NOMO-1 treated with dmso at 0.1 percent for 144 hours (cell line): ENCODE data around the gene AEBP2.
"Not testable (repeated sequence)": the region's sequence is repeated elsewhere in the genome, so short reads cannot be mapped to it uniquely, and the experiment has no call there.

Experiments
- DNase-seq: peaks from one replicate; lab custom pipeline; 2025; ENCODE audit not compliant: unreplicated experiment; lab: John Stamatoyannopoulos, UW

Gene AEBP2

GRCh38 chr12:19453961-19454360 lies 14.7 kb downstream of the AEBP2 start:
- no peak for DNase-seq

- no peak for DNase-seq
These were observed 15.5 kb downstream of the AEBP2 start for GRCh38 chr12:19454837-19455236.

- no peak for DNase-seq
These were observed 16.9 kb downstream of the AEBP2 start for GRCh38 chr12:19456176-19456575.

- no peak for DNase-seq
These were observed 18.3 kb downstream of the AEBP2 start for GRCh38 chr12:19457561-19457960.

- no peak for DNase-seq
These were observed 19.4 kb downstream of the AEBP2 start for GRCh38 chr12:19458733-19459132.

GRCh38 chr12:19461999-19462398 lies 22.7 kb downstream of the AEBP2 start:
- no peak for DNase-seq

- no peak for DNase-seq
These were observed 23.1 kb downstream of the AEBP2 start for GRCh38 chr12:19462406-19462805.

GRCh38 chr12:19464192-19464580 lies 24.9 kb downstream of the AEBP2 start:
- DNase-seq = no peak

GRCh38 chr12:19465711-19466110 lies 26.4 kb downstream of the AEBP2 start:
- DNase-seq = no peak

- no peak for DNase-seq
These were observed 34.9 kb downstream of the AEBP2 start for GRCh38 chr12:19474147-19474546.

- not testable (repeated sequence) for DNase-seq
These were observed 36.7 kb downstream of the AEBP2 start for GRCh38 chr12:19475884-19476505.

- no peak for DNase-seq
These were observed 37.8 kb downstream of the AEBP2 start for GRCh38 chr12:19477071-19477470.

GRCh38 chr12:19480459-19480858 lies 41.2 kb downstream of the AEBP2 start:
- DNase-seq = no peak

- DNase-seq = no peak
These were observed 42.7 kb downstream of the AEBP2 start for GRCh38 chr12:19482036-19482435.

GRCh38 chr12:19482551-19483109 lies 43.3 kb downstream of the AEBP2 start:
- DNase-seq = no peak

GRCh38 chr12:19483727-19484126 lies 44.4 kb downstream of the AEBP2 start:
- no peak for DNase-seq

GRCh38 chr12:19484738-19485137 lies 45.4 kb downstream of the AEBP2 start:
- no peak for DNase-seq

- DNase-seq = no peak
These were observed 45.9 kb downstream of the AEBP2 start for GRCh38 chr12:19485240-19485639.

- no peak for DNase-seq
These were observed 49.9 kb downstream of the AEBP2 start for GRCh38 chr12:19489168-19489567.

- no peak for DNase-seq
These were observed 51.6 kb downstream of the AEBP2 start for GRCh38 chr12:19490908-19491307.

GRCh38 chr12:19491863-19492262 lies 52.6 kb downstream of the AEBP2 start:
- DNase-seq = no peak

GRCh38 chr12:19496219-19496878 lies 57.1 kb downstream of the AEBP2 start:
- no peak for DNase-seq

GRCh38 chr12:19498099-19498498 lies 58.8 kb downstream of the AEBP2 start:
- no peak for DNase-seq
